Measurements from ENCODE around the gene SPNS2. TPM values are rescaled to one million over a fixed set of nuclear protein-coding genes. Genes with fewer than 3 reads are reported as not detected.

Gene SPNS2
- total RNA-seq, 1 donor from 2014 or later = 0.47 TPM

DNA sequence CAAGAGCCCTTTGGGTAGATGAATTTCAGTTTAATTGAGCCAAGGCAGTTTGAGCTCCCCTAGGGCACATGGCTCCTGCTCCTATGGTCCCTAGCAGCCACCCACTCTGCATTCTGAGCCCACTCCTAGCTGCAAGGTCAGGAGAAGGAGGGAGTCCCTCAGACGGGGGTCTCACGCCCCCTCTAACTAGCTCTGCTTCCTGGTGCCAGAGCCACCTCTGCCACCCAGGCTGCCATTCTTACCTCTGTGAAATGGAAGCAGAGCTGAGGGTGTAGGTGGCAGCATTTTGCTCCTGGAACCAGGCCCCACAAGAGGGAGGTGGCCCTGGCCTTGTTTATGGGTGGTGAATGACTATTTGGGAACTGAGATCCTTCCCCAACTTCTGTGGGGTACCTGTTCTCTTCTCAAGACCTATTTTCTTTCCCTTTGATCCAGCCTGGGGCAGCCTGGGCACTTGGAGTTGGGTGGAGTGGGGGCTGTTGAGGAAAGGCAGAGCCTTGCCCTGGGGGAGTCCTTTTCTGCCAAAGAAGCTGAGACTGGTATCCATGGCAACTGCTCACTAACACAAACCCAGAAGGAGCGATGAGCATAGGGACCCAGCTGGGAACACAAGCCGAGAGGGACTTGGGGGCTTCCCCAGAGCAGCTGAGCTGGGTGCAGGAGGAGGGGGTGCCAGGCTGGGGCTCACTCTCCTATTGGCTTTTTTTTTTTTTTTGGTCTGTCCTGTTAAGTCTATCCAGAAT, 4.8 kb downstream of the SPNS2 start:
- intact Hi-C loops (cut with micrococcal nuclease) = loop anchor here (10.0 kb wide), 1 partner anchor 79 kb away; no protein-coding TSS in a partner anchor

DNA sequence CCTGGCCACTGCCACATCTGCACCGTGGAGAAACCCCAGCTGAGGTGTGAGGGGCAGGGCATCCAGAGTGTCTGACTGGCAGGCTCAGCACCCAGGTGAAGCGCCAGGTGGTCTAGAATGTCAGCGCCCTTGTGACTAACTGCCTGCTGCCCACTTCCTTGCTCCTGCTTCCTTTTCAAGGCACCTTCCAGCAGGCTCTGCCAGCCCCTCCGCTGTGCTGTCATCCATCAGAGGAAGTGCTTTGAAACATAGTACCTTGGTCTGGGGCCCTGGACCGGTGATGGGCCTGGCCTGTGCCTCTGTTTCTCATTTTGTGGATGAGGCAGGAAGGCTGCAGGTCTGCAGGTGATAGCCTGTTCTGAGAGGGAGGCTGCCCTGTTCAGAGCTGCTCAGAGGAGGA, 5.5 kb downstream of the SPNS2 start:
- intact Hi-C loops (cut with micrococcal nuclease) = loop anchor here (10.0 kb wide), 1 partner anchor 79 kb away; no protein-coding TSS in a partner anchor

DNA sequence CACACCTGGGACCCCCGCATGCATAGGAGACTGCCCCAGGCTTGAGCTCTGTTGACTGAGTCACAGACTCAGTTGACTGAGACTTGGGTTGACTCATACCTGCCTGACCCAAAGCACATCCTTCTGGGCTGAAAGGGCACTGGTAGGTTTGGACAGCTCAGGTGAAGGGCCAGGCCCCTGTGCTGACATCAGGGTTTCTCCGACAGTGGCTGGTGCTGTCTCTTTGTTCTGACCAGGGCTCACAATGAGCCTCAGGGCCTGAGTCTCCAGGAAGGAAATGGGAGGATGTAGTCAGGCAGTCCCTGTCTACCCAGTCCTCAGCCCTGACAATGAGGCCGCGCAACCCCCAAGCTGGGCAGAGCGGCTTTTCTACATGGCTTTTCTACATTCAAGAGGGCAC, 6.5 kb downstream of the SPNS2 start:
- intact Hi-C loops (cut with micrococcal nuclease) = loop anchor here (10.0 kb wide), 1 partner anchor 80 kb away; no protein-coding TSS in a partner anchor

DNA sequence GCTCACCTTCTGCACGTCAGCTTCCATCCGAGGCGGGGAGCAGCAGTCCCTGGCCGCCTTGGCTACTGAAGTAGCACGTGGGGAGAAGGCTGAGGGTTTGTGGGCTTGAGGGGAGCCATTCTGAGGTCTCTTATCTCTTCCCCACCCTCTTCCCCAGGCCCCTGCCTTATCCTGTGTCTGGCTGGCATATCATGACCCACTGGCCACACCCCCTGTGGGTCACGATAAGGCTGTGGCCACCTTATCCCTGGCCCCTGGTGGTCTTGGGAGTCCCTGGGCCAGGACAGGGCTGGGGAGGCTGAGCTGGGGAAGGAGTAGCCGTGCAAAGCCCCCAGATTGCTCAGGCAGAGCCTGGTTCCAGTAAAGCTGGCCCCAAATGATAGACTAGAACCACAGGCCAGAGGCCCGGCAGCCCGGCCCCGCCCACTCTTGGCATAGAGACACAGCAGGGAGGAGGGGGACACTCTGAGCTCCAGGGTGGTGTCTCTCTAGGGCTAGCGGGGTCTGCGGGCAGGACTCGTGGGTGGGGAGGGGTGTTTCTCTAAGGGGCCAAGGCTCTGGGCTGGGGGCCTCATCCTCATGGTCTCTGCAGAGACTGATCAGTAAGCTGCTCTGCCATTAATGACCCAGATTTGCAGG, 7.6 kb downstream of the SPNS2 start:
- intact Hi-C loops (cut with micrococcal nuclease) = loop anchor here (10.0 kb wide), 1 partner anchor 81 kb away; no protein-coding TSS in a partner anchor

DNA sequence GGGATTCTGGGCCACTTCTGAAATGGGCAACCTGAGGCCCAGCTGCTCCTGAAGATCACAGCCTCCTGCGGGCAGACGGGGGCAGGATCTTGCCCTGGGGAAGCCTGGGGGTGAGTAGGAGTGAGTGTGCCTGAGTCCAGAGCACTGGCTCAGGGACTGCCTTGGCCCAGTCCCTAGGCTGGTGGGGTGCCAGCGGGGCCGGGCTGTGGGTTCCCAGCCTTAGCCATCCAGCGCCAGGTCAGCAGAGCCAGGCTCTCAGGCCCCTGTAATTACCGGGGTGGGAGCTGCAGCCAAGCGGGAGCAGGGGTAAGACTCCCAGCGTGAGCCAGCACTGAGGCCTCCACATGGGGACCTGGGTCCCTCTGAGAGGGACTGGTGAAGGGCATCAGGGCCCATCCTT, 8.2 kb downstream of the SPNS2 start:
- intact Hi-C loops (cut with micrococcal nuclease) = loop anchor here (10.0 kb wide), 1 partner anchor 82 kb away; no protein-coding TSS in a partner anchor

DNA sequence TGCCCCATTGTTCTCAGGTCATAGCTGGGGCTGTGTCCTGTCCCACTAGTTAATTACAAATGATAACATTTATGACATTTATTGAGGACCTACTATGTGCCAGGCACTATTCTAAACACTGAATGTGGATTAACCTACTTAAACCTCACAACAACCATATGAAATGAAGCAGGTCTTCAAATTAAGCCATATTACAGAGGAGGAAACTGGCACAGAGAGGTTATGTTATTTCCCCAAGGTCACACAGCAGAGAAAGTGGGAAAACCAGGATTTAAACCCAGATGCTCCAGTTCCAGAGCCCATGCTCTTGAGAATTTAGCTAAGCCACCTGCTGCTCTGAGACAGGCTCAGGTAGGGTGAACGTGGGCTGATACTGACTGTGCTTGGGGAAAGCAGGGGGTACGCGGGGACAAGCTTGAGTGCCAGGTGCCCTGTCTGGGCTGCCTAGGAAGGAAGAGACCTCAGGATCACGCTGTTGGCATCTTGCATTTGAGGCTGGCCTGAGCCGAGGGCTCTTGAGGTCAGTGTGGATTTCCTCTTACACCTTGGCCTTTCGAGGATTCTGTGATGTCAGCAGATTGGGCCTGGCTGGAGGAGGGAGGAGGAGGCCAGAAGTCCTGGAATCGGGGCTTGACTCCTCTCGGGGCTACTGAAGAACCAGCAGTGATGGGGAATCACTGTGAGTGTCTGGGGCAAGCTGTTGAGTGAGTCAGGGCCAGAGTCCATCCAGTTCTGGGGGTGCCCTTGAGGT, 8.9 kb downstream of the SPNS2 start:
- intact Hi-C loops (cut with micrococcal nuclease) = loop anchor here (10.0 kb wide), 1 partner anchor 83 kb away; no protein-coding TSS in a partner anchor

DNA sequence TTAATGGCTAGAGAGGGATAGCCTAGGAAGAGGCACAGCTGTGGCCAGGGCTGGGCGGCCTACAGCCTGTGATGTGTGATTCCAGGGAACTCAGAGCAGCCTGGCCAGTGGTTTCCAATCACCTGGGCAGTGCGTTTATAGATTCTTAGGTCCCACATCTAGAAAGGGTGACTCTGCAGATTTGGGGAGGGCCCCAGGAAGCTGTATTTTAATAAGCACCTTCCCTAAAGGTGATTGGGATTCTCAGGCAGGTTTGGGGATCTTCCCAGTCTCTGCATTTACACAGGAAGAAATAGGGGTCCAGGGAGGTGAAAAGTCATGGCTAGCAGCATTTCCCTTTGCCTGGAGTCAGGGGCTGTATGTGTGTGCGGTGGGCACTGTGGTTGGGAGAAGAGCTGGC, 9.5 kb downstream of the SPNS2 start:
- intact Hi-C loops (cut with micrococcal nuclease) = loop anchor here (10.0 kb wide), 1 partner anchor 83 kb away; no protein-coding TSS in a partner anchor

DNA sequence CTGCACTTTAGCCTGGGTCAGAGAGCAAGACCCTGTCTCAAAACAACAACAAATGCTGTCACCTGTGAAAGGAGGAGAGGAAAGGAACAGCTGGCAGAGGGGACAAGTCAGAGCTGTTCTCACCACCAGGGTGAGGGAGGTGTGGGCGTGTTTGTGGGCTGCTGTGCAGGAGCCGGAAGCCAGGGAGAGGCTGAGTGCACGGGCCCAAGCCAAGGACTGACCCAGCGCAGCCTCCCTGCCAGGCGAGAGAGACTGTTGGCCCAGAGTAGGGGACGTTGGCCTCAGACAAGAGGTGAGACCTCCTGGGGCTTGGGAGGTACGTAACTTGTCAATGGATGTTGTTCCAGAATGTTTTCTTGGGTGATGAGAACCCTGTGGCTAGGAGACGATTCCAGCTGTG, 10.7 kb downstream of the SPNS2 start:
- intact Hi-C loops (cut with micrococcal nuclease) = loop anchor here (1.0 to 10.0 kb wide), 2 partner anchors 9 to 85 kb away; no protein-coding TSS in a partner anchor

DNA sequence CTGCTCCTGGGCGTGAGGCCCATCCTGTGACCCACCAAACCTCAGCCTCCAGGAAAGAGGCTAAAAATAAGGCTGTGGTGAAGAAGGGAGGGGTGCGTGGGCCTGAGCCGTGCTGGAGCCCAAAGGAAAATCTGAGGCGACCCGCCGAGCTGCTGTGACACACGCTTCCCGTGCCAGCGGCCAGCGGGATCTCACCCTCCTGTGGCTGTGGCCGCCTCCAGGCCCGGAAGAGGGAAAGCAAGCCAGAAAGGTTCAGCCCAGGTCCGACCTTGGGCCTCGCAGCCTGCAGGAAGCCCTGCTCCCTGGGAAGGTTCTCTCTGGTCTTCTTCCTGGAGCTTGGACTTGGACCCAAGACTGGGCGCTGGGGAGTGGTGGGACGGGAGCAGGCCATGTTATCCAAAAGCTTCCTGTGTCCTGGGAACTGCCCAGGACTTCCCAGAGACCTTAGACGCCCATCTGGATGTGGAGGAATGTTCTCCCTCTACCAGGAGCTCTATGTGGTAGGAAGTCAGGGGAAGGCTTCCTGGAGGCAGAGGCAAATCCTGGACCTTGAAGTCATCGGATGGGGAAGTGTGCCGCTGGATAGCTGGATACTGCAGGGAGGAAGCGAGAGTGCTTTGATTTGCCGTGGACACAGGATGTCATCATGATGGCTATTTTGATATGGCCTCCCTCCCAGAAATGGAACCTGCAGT, 11.4 kb downstream of the SPNS2 start:
- intact Hi-C loops (cut with micrococcal nuclease) = loop anchor here (1.0 to 10.0 kb wide), 2 partner anchors 10 to 85 kb away; no protein-coding TSS in a partner anchor

DNA sequence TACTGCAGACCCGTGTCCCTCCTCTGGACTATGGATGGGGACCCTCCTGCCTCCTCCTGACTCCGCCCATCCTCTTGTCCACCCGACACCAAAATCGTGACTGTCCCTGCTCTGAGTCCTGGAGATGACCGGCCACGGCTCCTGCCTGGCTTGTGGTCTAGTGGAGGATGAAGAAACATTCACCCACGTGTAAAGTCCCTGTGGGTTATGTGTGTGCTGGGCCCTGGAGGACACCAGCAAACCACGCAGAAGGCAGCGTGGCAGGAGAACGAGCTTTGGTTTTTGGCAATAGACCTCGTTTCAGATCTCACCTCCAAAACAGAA, 11.9 kb downstream of the SPNS2 start:
- intact Hi-C loops (cut with micrococcal nuclease) = no loop called here

DNA sequence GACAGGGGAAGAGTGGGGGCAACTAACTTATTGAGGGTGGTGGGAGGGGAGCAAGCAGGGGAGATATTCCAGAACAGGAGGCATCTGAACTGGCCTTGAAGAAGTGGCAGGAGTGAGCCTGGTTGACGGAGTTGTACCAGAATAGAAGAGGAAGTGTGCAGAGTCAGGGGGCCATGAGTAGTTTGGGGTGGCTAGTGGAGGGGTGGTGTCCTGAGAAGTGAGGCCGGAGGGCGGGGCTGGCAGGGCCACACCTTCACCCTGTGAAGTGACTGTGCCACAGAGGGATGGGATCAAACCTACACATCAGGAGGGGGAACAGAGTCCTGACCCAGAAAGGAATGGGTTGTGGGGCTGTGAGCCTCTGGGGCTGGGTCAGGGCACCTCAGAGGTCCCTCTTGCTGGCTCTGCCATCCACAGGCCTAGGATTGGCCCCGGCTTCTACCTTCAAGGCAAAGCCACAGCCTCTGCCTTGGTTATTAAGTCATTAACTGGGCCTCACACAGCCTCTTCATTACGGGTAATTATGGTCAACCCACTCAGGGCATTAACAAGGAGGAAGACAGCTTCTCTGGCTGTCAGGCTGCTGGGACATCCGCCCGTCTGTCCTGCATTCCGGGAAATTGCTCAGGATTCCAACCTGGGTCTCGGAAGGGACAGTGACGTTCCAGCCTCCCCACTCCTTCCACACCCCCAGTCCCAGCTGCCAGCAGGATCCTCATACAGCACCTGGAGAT, 12.7 kb downstream of the SPNS2 start:
- intact Hi-C loops (cut with micrococcal nuclease) = no loop called here

DNA sequence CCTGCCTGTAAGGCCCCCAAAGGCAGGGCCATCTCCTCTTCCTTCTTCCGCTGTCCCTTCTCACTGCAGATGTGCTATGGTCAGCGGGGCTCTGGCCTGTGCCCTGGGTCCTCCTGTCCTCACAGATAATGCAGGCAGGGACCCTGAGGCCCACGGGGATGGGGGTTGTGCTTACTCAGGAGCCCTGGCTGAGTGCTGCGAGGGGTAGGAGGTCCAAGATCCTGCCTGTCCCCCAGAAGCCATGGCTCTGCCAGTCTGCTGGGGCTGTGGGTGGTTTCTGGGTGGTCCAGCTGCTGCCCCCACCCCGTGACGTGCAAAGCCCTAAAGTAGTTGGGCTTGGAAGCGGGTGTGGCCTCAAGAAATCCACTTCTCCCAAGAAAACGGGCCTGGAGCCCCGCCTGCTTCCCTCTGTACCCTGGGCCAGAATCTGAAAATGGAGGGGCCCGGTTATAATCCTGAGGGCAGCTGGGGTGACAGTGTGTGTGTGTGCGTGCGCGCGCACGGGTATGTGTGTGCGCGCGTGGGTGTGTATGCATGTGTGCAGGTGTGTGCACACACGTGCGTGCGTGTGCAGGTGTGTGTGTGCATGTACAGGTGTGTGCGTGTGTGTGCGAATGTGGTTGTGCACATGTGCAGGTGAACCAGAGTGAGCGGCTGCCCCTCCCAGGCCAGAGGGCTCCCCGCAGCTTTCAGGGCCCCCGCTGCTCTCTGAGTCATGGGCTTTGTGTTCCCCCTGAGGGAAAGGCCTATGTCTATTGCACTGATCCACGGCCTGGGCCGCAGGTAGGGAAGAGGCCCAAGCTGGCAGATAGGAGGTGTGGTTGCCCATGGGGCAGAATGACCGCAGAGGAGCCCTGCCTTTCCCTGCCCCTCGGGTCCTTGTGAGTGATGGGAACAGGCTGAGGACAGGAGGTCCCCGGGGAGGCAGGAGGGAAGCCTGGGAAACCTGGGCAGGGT, 13.8 kb downstream of the SPNS2 start:
- intact Hi-C loops (cut with micrococcal nuclease) = no loop called here

DNA sequence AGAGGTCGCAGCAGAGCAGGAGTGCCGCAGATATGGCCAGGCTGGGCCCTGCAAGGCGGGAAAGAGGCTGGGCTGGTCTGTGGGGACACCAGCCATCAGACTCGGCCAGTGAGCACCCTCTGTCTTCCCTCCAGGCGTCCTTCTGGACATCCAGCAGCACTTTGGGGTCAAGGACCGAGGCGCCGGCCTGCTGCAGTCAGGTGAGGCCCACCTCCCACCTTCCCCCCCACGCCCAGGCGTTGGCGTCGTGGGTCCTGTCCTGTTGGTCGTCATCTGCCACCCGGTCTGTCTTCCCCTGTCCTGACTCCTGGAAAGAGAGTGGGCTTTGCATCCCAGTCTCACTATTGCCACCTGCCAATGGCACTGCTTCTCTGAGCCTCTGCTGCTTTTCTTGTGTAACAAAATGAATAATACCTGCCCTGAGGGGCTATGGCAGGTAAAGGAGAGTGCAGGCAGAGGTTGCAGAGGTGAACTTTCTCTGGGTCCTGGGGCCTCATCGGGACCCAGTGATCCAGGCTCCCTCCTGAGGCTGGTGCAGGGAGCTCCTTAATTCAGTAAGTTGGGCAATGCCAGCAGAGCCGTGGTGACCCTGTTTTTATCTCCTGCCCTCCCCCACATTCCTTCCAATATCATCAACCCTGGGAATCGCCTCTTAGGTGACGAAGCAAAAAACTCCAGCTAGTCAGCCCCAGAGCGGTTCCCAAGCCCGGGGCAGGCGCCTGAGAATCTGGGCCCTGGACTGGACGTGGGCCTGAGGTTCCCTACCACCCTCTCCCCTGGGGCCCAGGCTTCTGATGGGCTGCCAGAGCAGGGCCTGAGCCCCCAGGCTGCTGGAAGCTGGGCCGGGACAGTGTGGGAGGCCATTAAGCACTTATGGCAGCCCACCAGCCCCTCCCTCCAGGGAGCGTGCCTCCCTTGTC, 14.7 kb downstream of the SPNS2 start:
- intact Hi-C loops (cut with micrococcal nuclease) = no loop called here

DNA sequence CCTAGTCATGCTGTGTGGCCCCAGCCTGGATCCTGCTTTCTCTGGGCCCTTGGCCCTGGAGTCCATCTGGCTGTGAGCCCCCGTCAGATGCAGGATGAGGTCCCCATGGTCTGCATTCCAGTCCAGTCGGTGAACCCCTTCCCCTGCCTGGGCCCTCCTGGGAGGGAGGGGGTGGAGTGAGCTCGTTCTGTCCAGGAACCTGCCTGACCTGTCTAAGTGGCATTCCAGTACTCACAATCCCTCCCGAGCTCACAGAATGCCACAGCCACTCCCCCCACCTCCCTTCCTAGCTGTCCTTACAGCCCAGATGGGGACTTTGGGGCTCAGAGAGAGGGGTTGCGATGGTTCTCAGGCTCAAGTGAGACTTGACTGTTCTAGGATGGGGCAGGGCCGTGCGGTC, 15.5 kb downstream of the SPNS2 start:
- intact Hi-C loops (cut with micrococcal nuclease) = no loop called here

DNA sequence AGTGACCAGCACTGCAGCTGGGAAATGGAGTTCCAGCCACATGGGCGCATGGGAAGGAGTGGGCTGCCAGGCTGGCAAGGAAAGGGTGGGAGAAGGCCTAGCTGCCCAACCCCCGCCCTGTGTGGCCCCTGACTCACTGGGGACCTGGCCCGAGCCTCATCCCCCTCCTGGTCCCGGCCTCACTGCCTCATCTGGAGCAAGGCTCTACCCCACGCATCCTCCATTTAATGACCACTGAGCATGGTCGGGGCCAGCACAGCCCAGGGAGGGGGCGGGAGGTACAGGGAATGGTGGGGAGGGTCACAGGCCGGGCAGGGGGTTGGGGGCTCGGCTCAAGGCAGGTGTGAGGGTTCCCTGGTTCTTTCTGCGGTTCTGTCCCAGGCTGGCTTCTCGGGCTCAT, 16.1 kb downstream of the SPNS2 start:
- intact Hi-C loops (cut with micrococcal nuclease) = no loop called here

DNA sequence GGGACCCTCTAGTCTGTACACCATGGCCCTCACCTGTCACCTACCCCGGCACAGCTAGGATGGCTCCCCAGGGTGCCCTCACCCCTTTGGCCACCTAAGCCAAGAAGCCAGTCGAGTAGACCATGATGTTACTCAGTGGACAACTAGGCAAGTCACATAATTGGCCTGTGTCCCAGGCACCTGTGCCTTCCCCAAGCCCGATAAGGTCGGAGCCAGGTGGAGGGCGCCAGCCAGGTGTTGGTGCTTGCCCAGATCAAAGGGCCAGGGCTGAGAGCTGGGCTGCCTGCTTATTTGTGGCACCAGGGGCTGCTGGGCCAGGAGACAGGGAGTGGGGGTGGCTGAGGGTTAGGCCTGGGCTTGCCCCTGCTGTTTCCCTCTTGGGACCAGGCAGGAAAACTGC, 16.8 kb downstream of the SPNS2 start:
- intact Hi-C loops (cut with micrococcal nuclease) = no loop called here

DNA sequence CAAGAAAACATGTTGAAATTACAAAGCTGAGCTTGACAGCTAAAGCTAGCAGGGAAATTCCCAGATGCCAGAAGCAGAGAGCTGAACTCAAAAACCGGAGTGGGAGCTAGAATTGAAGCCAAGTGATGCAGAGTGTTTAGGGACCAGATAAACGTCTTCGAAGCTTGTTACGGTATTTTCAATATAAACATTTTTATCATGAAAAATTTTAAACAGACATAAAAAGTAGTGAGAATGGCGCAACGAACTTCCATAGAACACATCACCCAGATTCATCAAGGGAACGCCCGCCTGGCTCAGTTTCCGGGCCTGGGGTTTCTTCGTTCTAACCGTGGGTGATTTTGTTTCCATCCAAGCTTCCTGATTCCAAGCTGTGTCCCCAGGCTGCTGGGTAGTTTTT, 18.1 kb downstream of the SPNS2 start:
- intact Hi-C loops (cut with micrococcal nuclease) = no loop called here

DNA sequence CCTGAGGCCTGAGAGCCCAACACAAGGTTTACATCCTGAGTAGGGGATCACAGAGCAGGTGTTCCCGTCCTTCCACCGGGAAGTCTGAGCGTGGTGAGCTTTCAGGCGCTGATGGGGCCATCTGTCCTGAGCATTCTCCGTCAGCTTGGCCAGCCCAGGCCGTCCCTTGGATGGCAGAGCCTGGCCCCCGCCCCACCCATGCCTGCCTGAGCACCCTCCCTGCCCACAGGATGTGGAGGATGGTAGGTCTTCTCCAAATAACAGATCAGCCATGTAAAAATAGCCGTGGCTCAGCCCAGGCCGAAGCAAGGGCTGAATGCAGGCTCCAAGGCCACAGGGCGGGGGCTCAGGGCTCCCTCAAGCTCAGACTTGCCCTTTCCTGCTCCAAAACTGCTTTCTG, 20.2 kb downstream of the SPNS2 start:
- intact Hi-C loops (cut with micrococcal nuclease) = no loop called here
